Prostate gland (tissue), 2 donors: ENCODE results near the gene PKNOX2. TPM values are rescaled to one million over a fixed set of nuclear protein-coding genes. Genes with fewer than 3 reads are reported as not detected.

ENCODE experiments used
- DNase-seq: peaks from one replicate; pipeline ENCODE4 v3.0.0-alpha.2; 2019; ENCODE audit warnings: low spot score
- H3K27ac ChIP-seq, 2 donors: fragments of 200-600 bp; sonication (generic); 2 replicates each; pipeline ENCODE4 v1.5.1; 2017 to 2019
- H3K27me3 ChIP-seq: fragments of 200-600 bp; sonication (generic); replicated peaks from 2 replicates; pipeline ENCODE4 v1.5.1; 2019; ENCODE audit not compliant: insufficient read depth
- H3K36me3 ChIP-seq, 2 donors: fragments of 200-600 bp; sonication (generic); 1 replicate in 1 of 2; 2 replicates in 1 of 2; pipeline versions ENCODE4 v1.5.1 to v1.8.1; 2017 to 2019
- H3K4me1 ChIP-seq: fragments of 200-600 bp; sonication (generic); replicated peaks from 2 replicates; pipeline ENCODE4 v1.5.1; 2019
- H3K4me3 ChIP-seq, 2 donors: fragments of 200-600 bp; sonication (generic); 2 replicates each; pipeline ENCODE4 v1.5.1; 2017 to 2019
- H3K9me3 ChIP-seq: fragments of 200-600 bp; sonication (generic); 2 replicates; pipeline ENCODE4 v1.5.1; 2017
- POLR2A ChIP-seq: fragments of 450-650 bp; IDR thresholded peaks from one replicate; pipeline ENCODE4 v1.6.1; 2016; ENCODE audit warnings: antibody characterized with exemption, mild to moderate bottlenecking
- POLR2AphosphoS5 ChIP-seq: sonication (generic); formaldehyde crosslinking; IDR thresholded peaks from one replicate; pipeline ENCODE4 v1.6.1; 2017; ENCODE audit warnings: antibody characterized with exemption
- WGBS: methylation state at CpG from one replicate; pipeline ENCODE4 v1.1.5; 2018; 5-methylcytosine and 5-hydroxymethylcytosine counted together
- intact Hi-C: fragments of 100-400 bp; cut with DNase I; formaldehyde crosslinking; loops from one replicate; pipeline ENCODE4 v1.14.2; 2022
- total RNA-seq, 2 donors: library from RNA; depleted of rRNA; stranded (reverse); fragments of >200 nt; gene quantifications; one replicate each; pipeline ENCODE4 v1.1.0, GENCODE V29; 2016
- TF ChIP-seq, protein P1 (sequence below), 4 experiments: fragments of 200-600 bp in 2 of 4; fragments of 450-650 bp in 2 of 4; sonication (generic) in 2 of 4; IDR thresholded peaks; 1 replicate in 3 of 4; 2 replicates in 1 of 4; pipeline ENCODE4 v1.5.1; 2016 to 2019; ENCODE audit warnings: antibody characterized with exemption in 4 of 4, mild to moderate bottlenecking in 2 of 4, moderate library complexity in 2 of 4

The PKNOX2 gene
- total RNA-seq, 2 donors from 2014 or later, result 12.3 to 14.7 TPM

DNA sequence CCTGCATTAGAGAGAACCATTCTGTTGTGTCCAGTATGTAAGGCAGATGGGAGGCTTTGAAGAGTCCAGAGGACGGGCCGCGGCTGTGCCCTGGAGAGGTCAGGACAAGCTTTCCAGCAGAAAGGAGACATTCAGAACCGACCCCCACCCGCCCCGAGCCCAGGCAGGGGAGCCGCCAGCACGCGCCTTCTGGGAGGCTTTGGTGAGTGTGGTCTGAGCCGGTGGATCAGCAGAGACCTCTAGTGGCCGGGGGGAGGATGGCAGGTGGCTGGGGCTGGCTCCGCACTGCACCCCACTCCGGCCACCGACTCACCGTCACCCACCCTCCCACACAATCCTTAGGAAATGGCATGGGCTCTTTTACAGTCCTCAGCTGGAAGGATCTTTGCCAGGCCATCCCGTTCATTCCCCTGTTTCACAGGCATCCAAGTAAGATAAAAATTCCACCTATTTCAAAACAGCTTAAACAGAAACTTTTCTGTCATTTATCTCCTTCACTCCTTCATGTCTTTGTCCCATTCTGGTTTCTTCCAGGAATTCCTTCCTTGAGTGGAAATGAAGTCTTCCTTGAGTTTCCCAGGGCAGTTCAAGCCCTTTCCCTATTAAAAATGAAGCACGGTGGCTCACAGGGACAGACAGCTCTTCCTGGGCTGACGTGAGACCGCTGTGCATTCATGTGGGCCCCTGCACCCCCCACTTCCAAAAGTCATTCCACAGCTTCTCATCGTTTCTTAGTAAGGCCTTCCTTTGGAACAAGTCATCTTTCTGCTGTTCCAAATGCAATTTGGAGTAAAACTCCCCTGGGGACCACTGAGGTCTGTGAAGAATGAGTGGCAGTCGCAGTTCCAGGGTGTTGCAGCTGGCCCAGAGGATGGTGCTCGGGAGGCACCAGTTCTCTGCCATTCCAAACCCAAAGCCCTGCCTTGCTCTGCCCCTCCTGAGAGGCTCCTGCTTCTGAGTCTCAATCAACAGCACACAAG is 240.6 kb downstream of the PKNOX2 start:
- DNase-seq, result peak; percentile 57
- WGBS, result 21% methylated on average over 22 of the region's 22 CpGs
- TF ChIP-seq POLR2AphosphoS5, result peak; percentile 21
- TF ChIP-seq, protein P1, sequence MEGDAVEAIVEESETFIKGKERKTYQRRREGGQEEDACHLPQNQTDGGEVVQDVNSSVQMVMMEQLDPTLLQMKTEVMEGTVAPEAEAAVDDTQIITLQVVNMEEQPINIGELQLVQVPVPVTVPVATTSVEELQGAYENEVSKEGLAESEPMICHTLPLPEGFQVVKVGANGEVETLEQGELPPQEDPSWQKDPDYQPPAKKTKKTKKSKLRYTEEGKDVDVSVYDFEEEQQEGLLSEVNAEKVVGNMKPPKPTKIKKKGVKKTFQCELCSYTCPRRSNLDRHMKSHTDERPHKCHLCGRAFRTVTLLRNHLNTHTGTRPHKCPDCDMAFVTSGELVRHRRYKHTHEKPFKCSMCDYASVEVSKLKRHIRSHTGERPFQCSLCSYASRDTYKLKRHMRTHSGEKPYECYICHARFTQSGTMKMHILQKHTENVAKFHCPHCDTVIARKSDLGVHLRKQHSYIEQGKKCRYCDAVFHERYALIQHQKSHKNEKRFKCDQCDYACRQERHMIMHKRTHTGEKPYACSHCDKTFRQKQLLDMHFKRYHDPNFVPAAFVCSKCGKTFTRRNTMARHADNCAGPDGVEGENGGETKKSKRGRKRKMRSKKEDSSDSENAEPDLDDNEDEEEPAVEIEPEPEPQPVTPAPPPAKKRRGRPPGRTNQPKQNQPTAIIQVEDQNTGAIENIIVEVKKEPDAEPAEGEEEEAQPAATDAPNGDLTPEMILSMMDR (IDR thresholded peaks at IDR 0.05), result peak; percentile 72 to 91 (median 86)
- TF ChIP-seq POLR2A, result no peak
- Histone ChIP-seq H3K36me3 (no peaks in the 10 kb centered on the region), H3K9me3 (no peaks in the 10 kb centered on the region), H3K27me3 (no peaks in the 10 kb centered on the region), H3K4me3 (no peak overlapping the region), H3K27ac (peak overlapping the region; percentile 10 to 11), H3K4me1 (no peaks in the 10 kb centered on the region)
- intact Hi-C loops, result loop anchor here (2.0 to 5.0 kb wide), 3 partner anchors 34 to 313 kb away; partner anchors contain the start of gene PKNOX2

DNA sequence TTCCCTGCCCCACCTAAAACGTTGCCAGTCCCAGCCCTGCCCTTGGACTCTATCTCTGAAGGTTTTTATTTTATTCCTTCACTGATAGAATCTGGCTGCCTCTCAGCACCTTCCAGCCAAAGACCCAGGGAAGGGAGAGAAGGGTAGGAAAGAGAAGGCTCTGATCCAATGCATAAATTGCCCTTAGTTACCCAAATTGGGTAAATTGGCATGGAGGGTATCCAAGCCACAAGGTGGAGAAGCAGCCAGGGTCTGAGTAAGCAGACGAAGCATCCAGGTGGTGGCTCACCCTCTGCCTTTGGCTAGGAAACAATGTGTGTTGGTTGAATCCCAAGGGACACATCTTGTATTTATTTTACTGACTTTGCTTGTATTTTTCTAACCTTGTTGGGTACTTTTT is 242.5 kb downstream of the PKNOX2 start:
- H3K9me3 ChIP-seq, result no peaks in the 10 kb centered on the region
- no peak overlapping the region for H3K27ac ChIP-seq
- no peak for DNase-seq
- no peak overlapping the region for H3K4me3 ChIP-seq
- no peaks in the 10 kb centered on the region for H3K36me3 ChIP-seq
- H3K4me1 ChIP-seq, result no peaks in the 10 kb centered on the region
- WGBS, result 25% methylated on average over 2 of the region's 2 CpGs
- intact Hi-C loops, result no loop called here
- TF ChIP-seq, protein P1 (IDR thresholded peaks at IDR 0.05), result no peak
- TF ChIP-seq POLR2AphosphoS5 (no peak), POLR2A (no peak)
- H3K27me3 ChIP-seq, result no peaks in the 10 kb centered on the region

DNA sequence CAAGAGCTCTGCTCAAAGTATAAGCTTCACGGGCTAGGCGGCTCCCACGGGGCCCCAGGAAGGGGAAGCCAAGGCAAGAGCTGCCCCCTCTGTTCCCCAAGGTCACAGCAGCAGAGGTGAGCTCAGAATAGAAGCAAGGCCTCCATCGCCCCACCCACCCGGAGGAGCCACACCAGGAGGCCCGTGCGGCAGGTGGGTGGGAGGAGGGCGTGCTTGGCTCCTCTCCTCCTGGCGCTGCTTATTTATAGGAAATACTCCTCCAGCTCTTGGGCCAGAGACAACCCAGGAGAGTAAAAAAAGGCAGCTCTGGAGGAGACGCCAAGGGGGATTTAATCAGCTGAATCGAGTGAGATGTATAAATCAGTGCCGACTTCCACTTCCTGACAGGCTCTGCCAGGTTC is 243.8 kb downstream of the PKNOX2 start:
- H3K27ac ChIP-seq, result no peak overlapping the region

DNA sequence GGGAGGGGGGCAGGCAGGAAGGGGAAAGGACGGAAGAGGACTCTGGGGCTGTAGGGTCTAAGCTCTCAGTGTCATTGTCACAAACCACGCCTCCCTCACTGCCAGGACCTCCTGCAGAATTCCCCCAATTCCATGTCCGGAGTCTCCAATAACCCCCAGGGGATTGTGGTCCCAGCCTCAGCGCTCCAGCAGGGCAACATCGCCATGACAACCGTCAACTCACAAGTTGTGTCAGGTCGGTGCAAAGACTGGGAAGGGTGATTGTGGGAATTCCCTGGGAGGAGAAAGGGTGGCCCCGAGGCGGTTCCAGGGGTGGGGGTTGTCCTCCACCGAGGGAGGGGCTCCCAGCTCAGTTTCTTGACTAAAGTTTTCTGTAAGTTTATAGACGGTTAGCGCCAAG is 245.5 kb downstream of the PKNOX2 start:
- Histone ChIP-seq H3K27ac (no peak overlapping the region), H3K4me3 (no peak overlapping the region), H3K36me3 (no peaks in the 10 kb centered on the region), H3K9me3 (no peaks in the 10 kb centered on the region), H3K27me3 (no peaks in the 10 kb centered on the region), H3K4me1 (no peaks in the 10 kb centered on the region)
- TF ChIP-seq POLR2AphosphoS5, result no peak
- TF ChIP-seq, protein P1 (IDR thresholded peaks at IDR 0.05), result no peak
- TF ChIP-seq POLR2A, result no peak
- DNase-seq, result no peak
- intact Hi-C loops, result no loop called here
- 39% methylated on average over 12 of the region's 12 CpGs for WGBS

More for the DNA sequence above, 243.8 kb downstream of the PKNOX2 start:
- DNase-seq, result peak; percentile 27
- WGBS, result 51% methylated on average over 12 of the region's 12 CpGs
- H3K9me3 ChIP-seq, result no peaks in the 10 kb centered on the region
- no peaks in the 10 kb centered on the region for H3K27me3 ChIP-seq
- TF ChIP-seq POLR2A, result no peak
- TF ChIP-seq POLR2AphosphoS5, result no peak
- TF ChIP-seq, protein P1 (IDR thresholded peaks at IDR 0.05), result no peak
- no peaks in the 10 kb centered on the region for H3K36me3 ChIP-seq
- H3K4me3 ChIP-seq, result no peak overlapping the region
- no peaks in the 10 kb centered on the region for H3K4me1 ChIP-seq
- intact Hi-C loops, result no loop called here

DNA sequence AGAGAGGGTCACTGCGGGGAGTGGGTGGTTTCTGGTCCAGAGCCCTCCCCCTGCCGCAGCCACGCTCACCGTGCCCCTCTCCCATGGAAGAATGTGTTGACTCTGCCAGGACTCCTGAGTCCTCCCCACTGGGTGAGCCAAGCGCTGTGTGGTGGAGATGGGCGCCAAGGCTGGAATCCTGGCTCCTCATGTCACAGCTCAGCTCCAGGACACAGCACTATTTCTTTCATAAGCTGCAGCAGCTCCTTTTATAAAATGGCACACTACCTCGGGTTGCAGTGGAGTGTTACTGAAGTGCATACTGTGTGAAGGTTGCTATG is 247.6 kb downstream of the PKNOX2 start:
- Histone ChIP-seq H3K27ac (no peak overlapping the region), H3K36me3 (no peaks in the 10 kb centered on the region), H3K27me3 (no peaks in the 10 kb centered on the region), H3K4me1 (no peaks in the 10 kb centered on the region), H3K4me3 (no peak overlapping the region), H3K9me3 (no peaks in the 10 kb centered on the region)
- 52% methylated on average over 7 of the region's 7 CpGs for WGBS
- intact Hi-C loops, result no loop called here
- TF ChIP-seq POLR2AphosphoS5 (no peak), POLR2A (no peak)
- TF ChIP-seq, protein P1 (IDR thresholded peaks at IDR 0.05), result no peak
- DNase-seq, result no peak
